RPMI8226 (cell line): Measurements from ENCODE around the gene CMPK1.
"Not testable (repeated sequence)": the region's sequence is repeated elsewhere in the genome, so short reads cannot be mapped to it uniquely, and the experiment has no call there.

Experiments used
- DNase-seq: peaks from one replicate; pipeline ENCODE4 v3.0.0-alpha.2; 2015

CMPK1 gene

GRCh38 chr1:47338249-47339077 is 4.9 kb downstream of the CMPK1 start:
- no peak for DNase-seq

- no peak for DNase-seq
Measured at GRCh38 chr1:47340227-47340626, 6.6 kb downstream of the CMPK1 start.

DNA sequence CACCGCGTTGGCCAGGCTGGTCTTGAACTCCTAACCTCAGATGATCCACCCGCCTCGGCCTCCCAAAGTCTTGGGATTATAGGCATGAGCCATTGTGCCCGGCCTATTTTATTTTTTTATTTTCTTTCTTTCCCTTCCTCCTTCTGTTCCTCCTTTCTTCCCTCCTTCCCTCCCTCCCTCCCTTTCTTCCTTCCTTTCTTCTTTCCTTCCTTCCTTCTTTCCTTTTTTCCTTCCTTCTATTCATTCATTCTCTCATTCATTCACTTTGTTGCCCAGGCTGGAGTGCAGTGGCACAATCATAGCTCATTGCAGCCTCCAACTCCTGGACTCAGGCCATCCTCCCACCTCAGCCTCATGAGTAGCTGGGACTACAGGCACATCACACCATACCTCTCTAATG is 13.4 kb downstream of the CMPK1 start:
- not testable (repeated sequence) for DNase-seq

- DNase-seq = no peak
Measured at GRCh38 chr1:47347735-47348134, 14.1 kb downstream of the CMPK1 start.

DNA sequence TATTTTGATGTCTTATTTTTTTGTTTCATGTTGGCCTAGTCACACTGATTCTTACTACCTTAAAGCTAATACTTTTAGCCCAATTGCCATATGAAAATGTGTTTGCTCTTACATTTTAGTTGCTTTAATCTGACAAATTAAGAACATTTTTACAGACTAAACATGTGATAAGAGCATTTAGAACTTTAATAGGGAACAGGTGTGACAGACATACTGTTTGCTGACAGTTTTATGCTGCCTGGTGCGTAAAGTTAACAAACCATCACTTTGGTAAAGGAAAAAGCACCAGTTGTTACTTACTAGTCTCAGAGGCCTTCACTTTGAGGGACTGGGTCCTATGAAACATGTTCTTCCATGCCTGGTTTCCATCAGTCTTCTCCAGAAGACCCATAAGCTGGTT is 14.7 kb downstream of the CMPK1 start:
- DNase-seq = no peak

GRCh38 chr1:47351305-47351704 is 17.7 kb downstream of the CMPK1 start:
- DNase-seq = no peak

DNA sequence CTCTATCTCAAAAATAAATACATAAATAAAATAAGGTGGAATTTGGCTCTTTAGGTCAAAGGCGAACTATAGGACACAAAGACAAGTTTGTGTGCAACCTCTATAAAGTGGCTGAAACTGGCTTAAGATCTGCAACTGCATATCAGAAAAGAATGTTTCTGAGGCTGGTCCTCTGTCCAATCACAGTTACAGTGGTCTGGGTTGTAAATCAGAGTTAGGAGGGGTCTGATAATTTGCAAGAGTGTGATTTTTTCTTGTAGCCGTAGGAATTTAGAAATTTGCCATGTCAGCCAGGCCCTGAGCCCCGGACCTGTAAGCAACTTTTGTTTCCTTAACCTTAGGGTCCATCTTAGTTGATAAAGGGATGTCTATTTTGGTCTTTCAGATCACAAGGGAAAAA is 27.8 kb downstream of the CMPK1 start:
- DNase-seq = no peak

DNA sequence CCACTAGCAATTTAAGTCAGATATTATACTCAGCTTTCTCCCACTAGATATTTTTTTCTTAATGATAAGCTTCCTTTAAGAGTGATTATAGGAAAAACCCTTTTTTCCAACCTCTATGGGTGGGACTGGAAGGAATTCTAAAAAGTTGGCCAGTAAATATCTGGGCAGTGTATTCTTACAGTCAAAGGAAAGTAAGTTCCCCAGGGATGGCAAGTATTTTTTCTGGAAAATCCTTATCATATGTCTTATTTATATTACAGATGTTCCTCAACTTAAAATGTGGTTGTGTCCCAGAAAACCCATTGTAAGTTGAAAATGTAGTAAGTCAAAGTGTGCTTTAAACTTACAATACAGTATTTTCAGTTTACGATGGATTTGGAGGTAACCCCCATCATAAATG is 29.2 kb downstream of the CMPK1 start:
- DNase-seq = no peak

GRCh38 chr1:47367651-47368050 is 34.1 kb downstream of the CMPK1 start:
- no peak for DNase-seq

DNA sequence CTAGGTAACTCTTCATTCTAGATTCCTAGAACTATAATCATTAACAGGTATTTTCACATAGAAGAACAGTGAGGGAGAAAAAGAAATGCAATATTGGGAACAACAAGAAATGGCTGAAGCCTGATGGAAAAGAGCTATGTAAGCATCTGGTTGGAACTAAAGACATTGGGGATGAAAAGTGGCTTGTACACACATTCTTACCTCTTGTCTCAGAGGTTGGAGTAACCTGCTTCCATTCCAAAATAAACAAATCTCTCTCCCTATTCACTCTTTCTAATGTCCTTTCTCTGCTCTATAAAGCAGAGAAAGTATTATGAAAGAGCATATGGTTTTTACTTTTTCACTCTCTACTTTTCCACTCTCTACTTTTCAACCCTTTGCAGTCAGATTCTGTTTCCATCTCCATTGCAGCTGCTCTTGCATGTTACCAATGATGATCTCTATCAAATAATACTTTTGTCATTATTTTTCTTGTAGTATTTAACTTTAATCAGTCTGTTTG is 37.5 kb downstream of the CMPK1 start:
- DNase-seq = no peak

GRCh38 chr1:47374501-47374900 is 40.9 kb downstream of the CMPK1 start:
- DNase-seq = no peak

GRCh38 chr1:47378147-47378546 is 44.6 kb downstream of the CMPK1 start:
- no peak for DNase-seq

- no peak for DNase-seq
Measured at GRCh38 chr1:47380699-47381098, 47.1 kb downstream of the CMPK1 start.

DNA sequence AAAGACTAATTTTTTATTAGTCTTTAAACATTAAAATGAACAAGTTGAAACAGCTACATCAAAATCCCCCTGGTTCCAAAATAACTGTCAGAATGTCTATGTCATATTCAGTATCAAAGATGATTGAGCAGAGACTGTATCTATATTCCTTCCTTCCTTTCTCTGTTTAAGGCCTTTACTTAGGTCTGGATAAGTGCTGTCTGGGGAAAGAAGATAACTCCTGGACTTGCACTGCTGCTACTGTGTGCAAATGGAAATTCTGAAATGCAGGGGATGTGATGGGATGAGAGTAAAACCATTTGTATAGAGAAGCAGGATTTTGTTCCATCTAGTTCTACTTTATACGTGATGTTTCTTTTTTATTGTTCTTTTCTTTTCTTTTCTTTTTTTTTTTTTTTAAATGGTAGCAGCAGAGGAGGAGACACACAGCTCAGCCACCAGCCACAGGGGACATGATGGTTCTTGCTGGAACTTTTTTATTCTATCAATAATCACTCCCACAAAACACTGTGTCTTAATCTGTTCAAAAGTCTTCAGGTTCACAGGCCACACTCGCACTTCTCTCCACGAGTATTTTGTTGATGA is 48.9 kb downstream of the CMPK1 start:
- no peak for DNase-seq

GRCh38 chr1:47384083-47384482 is 50.5 kb downstream of the CMPK1 start:
- DNase-seq = no peak

GRCh38 chr1:47385020-47385419 is 51.4 kb downstream of the CMPK1 start:
- no peak for DNase-seq

DNA sequence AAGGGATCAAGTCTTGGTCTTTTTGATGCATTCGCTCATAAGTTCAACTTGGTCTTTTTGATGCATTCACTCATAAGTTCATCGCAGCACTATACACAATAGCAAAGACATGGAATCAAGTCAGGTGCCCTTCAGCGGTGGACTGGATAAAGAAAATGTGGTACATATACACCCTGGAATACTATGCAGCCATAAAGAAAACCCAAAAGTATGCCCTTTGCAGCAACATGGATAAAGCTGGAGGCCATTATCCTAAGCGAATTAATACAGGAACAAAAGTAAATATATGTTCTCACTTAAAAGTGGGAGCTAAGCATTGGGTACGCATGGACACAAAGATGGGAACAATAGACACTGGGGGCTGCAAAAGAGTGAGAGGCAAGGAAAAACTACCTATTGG is 52.7 kb downstream of the CMPK1 start:
- no peak for DNase-seq

GRCh38 chr1:47388030-47388890 is 54.7 kb downstream of the CMPK1 start:
- DNase-seq = no peak

DNA sequence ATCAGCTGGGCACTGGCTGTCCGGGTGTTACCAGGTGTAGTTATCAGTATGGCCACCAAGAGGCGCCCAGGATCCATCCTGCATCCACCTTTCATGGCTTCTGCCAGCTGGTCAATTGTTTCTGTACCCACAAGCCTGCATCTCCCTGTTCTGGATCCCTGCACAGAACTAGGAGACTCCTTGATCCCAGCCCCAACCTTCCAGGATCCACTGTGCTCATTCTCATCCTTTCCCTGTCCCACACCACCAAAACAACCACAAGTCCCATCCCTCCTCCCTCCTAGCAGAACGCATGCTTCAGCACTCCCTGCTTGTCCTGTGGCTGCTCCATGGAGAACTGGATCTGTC is 55.3 kb downstream of the CMPK1 start:
- peak; percentile 72 for DNase-seq

DNA sequence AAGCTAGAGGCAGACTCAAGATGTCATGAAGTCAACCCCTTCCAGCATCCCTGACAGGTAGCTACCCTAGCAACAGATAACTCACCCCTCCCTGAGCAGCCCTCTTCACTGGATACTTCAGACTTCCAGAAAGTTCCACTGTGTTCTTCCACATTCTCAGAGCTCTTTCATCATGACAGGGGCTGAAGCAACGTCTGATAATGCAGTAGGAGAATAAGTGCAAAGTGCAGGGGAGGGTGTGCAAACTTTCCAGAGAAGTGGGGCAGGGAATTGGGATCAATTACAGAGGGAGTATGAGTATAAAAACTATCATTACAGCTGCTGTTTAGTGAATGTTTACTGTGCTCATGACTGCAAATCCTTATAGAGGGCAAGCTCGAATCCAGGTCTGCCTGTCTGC is 56.1 kb downstream of the CMPK1 start:
- no peak for DNase-seq

- no peak for DNase-seq
Measured at GRCh38 chr1:47390843-47391242, 57.3 kb downstream of the CMPK1 start.

- no peak for DNase-seq
Measured at GRCh38 chr1:47393141-47393540, 59.6 kb downstream of the CMPK1 start.

- DNase-seq = no peak
Measured at GRCh38 chr1:47395433-47395832, 61.8 kb downstream of the CMPK1 start.
